H9 (cell line): ENCODE data around the gene ABTB1. TPM values are rescaled to one million over a fixed set of nuclear protein-coding genes. Genes with fewer than 3 reads are reported as not detected.

Experiments
- DNase-seq: peaks from one replicate; pipeline ENCODE4 v3.0.0-alpha.2; 2017
- H2AFZ ChIP-seq: one replicate; pipeline ENCODE4 v1.6.1; 2013; ENCODE audit warnings: mild to moderate bottlenecking, low read length, control low read depth, moderate library complexity
- H2AK5ac ChIP-seq: 2 replicates; pipeline ENCODE4 v1.6.1; 2013; ENCODE audit warnings: low read length, control low read depth, mixed read lengths; ENCODE audit not compliant: insufficient read length
- H2BK120ac ChIP-seq: one replicate; pipeline ENCODE4 v1.6.1; 2013; ENCODE audit warnings: low read depth, mild to moderate bottlenecking, low read length, control low read depth, inconsistent platforms; ENCODE audit not compliant: poor library complexity, severe bottlenecking
- H2BK12ac ChIP-seq: 2 replicates; pipeline ENCODE4 v1.6.1; 2013; ENCODE audit warnings: low read length, control low read depth, mixed read lengths, low read depth; ENCODE audit not compliant: insufficient read length
- H2BK15ac ChIP-seq: 2 replicates; pipeline ENCODE4 v1.6.1; 2013; ENCODE audit warnings: low read depth, low read length, control low read depth
- H2BK20ac ChIP-seq: one replicate; pipeline ENCODE4 v1.6.1; 2013; ENCODE audit warnings: low read depth, mild to moderate bottlenecking, low read length, control low read depth, inconsistent platforms; ENCODE audit not compliant: poor library complexity, severe bottlenecking
- H2BK5ac ChIP-seq: 2 replicates; pipeline ENCODE4 v1.6.1; 2013; ENCODE audit warnings: low read length, control low read depth, mixed read lengths; ENCODE audit not compliant: insufficient read length
- H3K14ac ChIP-seq: 2 replicates; pipeline ENCODE4 v1.6.1; 2013; ENCODE audit warnings: low read length, control low read depth; ENCODE audit not compliant: insufficient read depth
- H3K18ac ChIP-seq: 2 replicates; pipeline ENCODE4 v1.6.1; 2013; ENCODE audit warnings: low read depth, mild to moderate bottlenecking, mixed read lengths, low read length, control low read depth; ENCODE audit not compliant: insufficient read length
- H3K23ac ChIP-seq: 2 replicates; pipeline ENCODE4 v1.6.1; 2013; ENCODE audit warnings: low read length, control low read depth, mixed read lengths, low read depth; ENCODE audit not compliant: insufficient read length
- H3K23me2 ChIP-seq: 2 replicates; pipeline ENCODE4 v1.6.1; 2013; ENCODE audit warnings: low read depth, mild to moderate bottlenecking, mixed read lengths, low read length, control low read depth; ENCODE audit not compliant: insufficient read length, poor library complexity, severe bottlenecking
- H3K27ac ChIP-seq: 2 replicates; pipeline ENCODE4 v1.5.1; 2013; ENCODE audit warnings: low read length, control low read depth, mixed read lengths, low read depth; ENCODE audit not compliant: insufficient read length
- H3K27me3 ChIP-seq: 2 replicates; pipeline ENCODE4 v1.6.1; 2013; ENCODE audit warnings: low read length, control low read depth, inconsistent platforms; ENCODE audit not compliant: insufficient read depth
- H3K4ac ChIP-seq: 2 replicates; pipeline ENCODE4 v1.6.1; 2013; ENCODE audit warnings: low read depth, mild to moderate bottlenecking, control low read depth, inconsistent platforms, low read length, moderate library complexity
- H3K4me1 ChIP-seq: 2 replicates; pipeline ENCODE4 v1.6.1; 2013; ENCODE audit warnings: low read length, control low read depth, inconsistent platforms; ENCODE audit not compliant: insufficient read depth
- H3K4me2 ChIP-seq: 2 replicates; pipeline ENCODE4 v1.6.1; 2013; ENCODE audit warnings: low read length, control low read depth, mixed read lengths; ENCODE audit not compliant: insufficient read length, insufficient read depth
- H3K56ac ChIP-seq: 2 replicates; pipeline ENCODE4 v1.6.1; 2013; ENCODE audit warnings: low read depth, mild to moderate bottlenecking, mixed read lengths, low read length, control low read depth; ENCODE audit not compliant: insufficient read length
- H3K79me1 ChIP-seq: 2 replicates; pipeline ENCODE4 v1.6.1; 2013; ENCODE audit warnings: low read depth, mild to moderate bottlenecking, moderate library complexity, low read length, control low read depth, inconsistent platforms; ENCODE audit not compliant: insufficient read depth, poor library complexity, severe bottlenecking
- H3K79me2 ChIP-seq: 2 replicates; pipeline ENCODE4 v1.6.1; 2013; ENCODE audit warnings: low read length, control low read depth, inconsistent platforms; ENCODE audit not compliant: insufficient read depth
- H3K9ac ChIP-seq: 2 replicates; pipeline ENCODE4 v1.6.1; 2013; ENCODE audit warnings: low read length, control low read depth, mixed read lengths; ENCODE audit not compliant: insufficient read length; ENCODE audit errors: extremely low read depth
- H3K9me3 ChIP-seq: one replicate; pipeline ENCODE4 v1.6.1; 2013; ENCODE audit warnings: low read depth, low read length, inconsistent platforms; ENCODE audit not compliant: control insufficient read depth
- H3T11ph ChIP-seq: one replicate; pipeline ENCODE4 v1.6.1; 2013; ENCODE audit warnings: mild to moderate bottlenecking, low read length, control low read depth, inconsistent platforms
- H4K20me1 ChIP-seq: one replicate; pipeline ENCODE4 v1.6.1; 2013; ENCODE audit not compliant: control insufficient read depth, insufficient read length, insufficient read depth
- H4K5ac ChIP-seq: 2 replicates; pipeline ENCODE4 v1.6.1; 2013; ENCODE audit warnings: low read depth, mild to moderate bottlenecking, mixed read lengths, low read length, control low read depth; ENCODE audit not compliant: insufficient read length
- H4K8ac ChIP-seq: replicated peaks from 2 replicates; pipeline ENCODE4 v1.6.1; 2013; ENCODE audit warnings: low read length, control low read depth, mixed read lengths, low read depth; ENCODE audit not compliant: insufficient read length
- H4K91ac ChIP-seq: 2 replicates; pipeline ENCODE4 v1.6.1; 2013; ENCODE audit warnings: low read depth, mild to moderate bottlenecking, moderate library complexity, mixed read lengths, low read length, control low read depth; ENCODE audit not compliant: insufficient read length
- H3K27ac Mint-ChIP-seq, 3 experiments: 2 replicates in 2 of 3; 3 replicates in 1 of 3; pipeline ENCODE4 v1.8.0; 2020 to 2021; ENCODE audit warnings: mixed read lengths in 3 of 3, mild to moderate bottlenecking in 1 of 3, moderate library complexity in 1 of 3
- H3K27me3 Mint-ChIP-seq: 2 replicates; pipeline ENCODE4 v1.8.0; 2021; ENCODE audit warnings: low read depth, mild to moderate bottlenecking, moderate library complexity, mixed read lengths
- H3K36me3 Mint-ChIP-seq, 3 experiments: 2 replicates in 2 of 3; 3 replicates in 1 of 3; pipeline ENCODE4 v1.8.0; 2020 to 2021; ENCODE audit warnings: low read depth in 3 of 3, mixed read lengths in 3 of 3; ENCODE audit not compliant: insufficient read depth in 1 of 3
- H3K4me1 Mint-ChIP-seq, 2 experiments: 2 replicates each; pipeline ENCODE4 v1.8.0; 2020; ENCODE audit warnings: mixed read lengths in 2 of 2
- H3K4me3 Mint-ChIP-seq, 2 experiments: 2 replicates in 1 of 2; 3 replicates in 1 of 2; pipeline ENCODE4 v1.8.0; 2020 to 2021; ENCODE audit warnings: mild to moderate bottlenecking in 2 of 2, mixed read lengths in 2 of 2, moderate library complexity in 1 of 2
- H3K9me3 Mint-ChIP-seq, 2 experiments: 2 replicates in 1 of 2; 3 replicates in 1 of 2; pipeline ENCODE4 v1.8.0; 2020; ENCODE audit warnings: mild to moderate bottlenecking in 2 of 2, mixed read lengths in 2 of 2, moderate library complexity in 1 of 2
- CTCF ChIP-seq: fragments of 200-600 bp; sonication (generic); conservative IDR thresholded peaks from 3 replicates; pipeline ENCODE4 v1.8.0; 2021; ENCODE audit warnings: antibody characterized with exemption, mild to moderate bottlenecking
- WGBS: extraction: QIAGEN DNeasy Blood & Tissue Kit; methylation state at CpG from one replicate; pipeline ENCODE4 v1.1.7; 2013; ENCODE audit warnings: missing lambda C conversion rate, low lambda C conversion rate, mixed read lengths; ENCODE audit not compliant: insufficient read length; ENCODE audit errors: extremely low coverage; 5-methylcytosine and 5-hydroxymethylcytosine counted together
- total RNA-seq: library from RNA; stranded (reverse); gene quantifications from 2 replicates; pipeline ENCODE4 v1.2.1, GENCODE V29; 2021

Gene ABTB1
- total RNA-seq, 1 experiment from 2014 or later = 6.2 TPM

GRCh38 chr3:127647166-127647844 is 25.4 kb upstream of the ABTB1 start:
- no peak overlapping the region for H3K4me3 Mint-ChIP-seq
- Histone ChIP-seq H2BK20ac (no peak overlapping the region), H2BK12ac (no peak overlapping the region), H4K91ac (no peak overlapping the region), H3K4ac (no peak overlapping the region), H2BK15ac (no peak overlapping the region), H3K4me1 (peaks cover 2% of the 10 kb centered on the region; the same call in 1 of the 2 replicates), H3K14ac (no peak overlapping the region), H3K9ac (no peak overlapping the region), H3K27ac (no peak overlapping the region), H2AK5ac (no peak overlapping the region), H3K9me3 (no peaks in the 10 kb centered on the region), H3K56ac (no peak overlapping the region), H4K20me1 (no peaks in the 10 kb centered on the region), H3K23ac (no peak overlapping the region), H2BK120ac (no peak overlapping the region), H3K79me1 (no peaks in the 10 kb centered on the region), H3T11ph (no peak overlapping the region), H3K27me3 (no peaks in the 10 kb centered on the region), H3K23me2 (no peaks in the 10 kb centered on the region), H4K8ac (no peak overlapping the region), H3K4me2 (no peak overlapping the region), H3K18ac (no peak overlapping the region), H3K79me2 (no peaks in the 10 kb centered on the region), H2AFZ (no peak overlapping the region), H2BK5ac (no peak overlapping the region), H4K5ac (no peak overlapping the region)
- H3K27me3 Mint-ChIP-seq = no peaks in the 10 kb centered on the region
- peaks cover 11 to 13% of the 10 kb centered on the region in 2 experiments for H3K4me1 Mint-ChIP-seq
- WGBS = no CpG with 5 or more reads among the region's 13 CpGs
- peak overlapping the region in 1 of 3 experiments; percentile 85; a peak in 1 of 7 replicates for H3K27ac Mint-ChIP-seq
- no peak for DNase-seq
- no peaks in the 10 kb centered on the region for H3K9me3 Mint-ChIP-seq
- peaks cover 6 to 8% (median 6%) of the 10 kb centered on the region in 3 experiments; a peak in 4 of 7 replicates for H3K36me3 Mint-ChIP-seq
- no peak for TF ChIP-seq CTCF
